GM19467 (cell line): ENCODE measurements around the gene HBG1.
"Not testable (repeated sequence)": the region's sequence is repeated elsewhere in the genome, so short reads cannot be mapped to it uniquely, and the experiment has no call there.

ENCODE experiments used
- ATAC-seq: cut with Tn5 transposase; IDR thresholded peaks from one replicate; pipeline ENCODE4 v1.9.1; 2021; ENCODE audit warnings: mild to moderate bottlenecking, moderate library complexity; ENCODE audit not compliant: unreplicated experiment

Gene HBG1

GRCh38 chr11:5277807-5278382 lies 28.2 kb upstream of the HBG1 start:
- ATAC-seq = no peak

GRCh38 chr11:5276697-5277096 lies 27.0 kb upstream of the HBG1 start:
- no peak for ATAC-seq

GRCh38 chr11:5275369-5276110 lies 25.9 kb upstream of the HBG1 start:
- ATAC-seq = no peak

- no peak for ATAC-seq
Measured at GRCh38 chr11:5274395-5274794, 24.7 kb upstream of the HBG1 start.

GRCh38 chr11:5272395-5273017 lies 22.8 kb upstream of the HBG1 start:
- ATAC-seq = no peak

- ATAC-seq = no peak
Measured at GRCh38 chr11:5269715-5270147, 20.1 kb upstream of the HBG1 start, which contains the start of gene HBE1. Gene HBE1, minus strand, starts transcription at chr11:5269945. Its CDS starts 55 bp downstream, at chr11:5269890.

GRCh38 chr11:5267033-5267563 lies 17.4 kb upstream of the HBG1 start:
- no peak for ATAC-seq

GRCh38 chr11:5266609-5267008 lies 17.0 kb upstream of the HBG1 start:
- no peak for ATAC-seq

- no peak for ATAC-seq
Measured at GRCh38 chr11:5265832-5266231, 16.2 kb upstream of the HBG1 start.

- ATAC-seq = no peak
Measured at GRCh38 chr11:5258543-5259262, 9.0 kb upstream of the HBG1 start.

- ATAC-seq = no peak
Measured at GRCh38 chr11:5257296-5257695, 7.6 kb upstream of the HBG1 start.

- ATAC-seq = not testable (repeated sequence)
Measured at GRCh38 chr11:5254646-5255413, 5.2 kb upstream of the HBG1 start, which contains the start of gene HBG2. Gene HBG2, minus strand, starts transcription at chr11:5254781. Its CDS starts 53 bp downstream, at chr11:5254728.

GRCh38 chr11:5254023-5254422 lies 4.4 kb upstream of the HBG1 start:
- not testable (repeated sequence) for ATAC-seq

- ATAC-seq = not testable (repeated sequence)
Measured at GRCh38 chr11:5253440-5253839, 3.8 kb upstream of the HBG1 start.

GRCh38 chr11:5252919-5253265 lies 3.2 kb upstream of the HBG1 start:
- no peak for ATAC-seq

GRCh38 chr11:5252192-5252918 lies 2.7 kb upstream of the HBG1 start:
- ATAC-seq = no peak

- ATAC-seq = no peak
Measured at GRCh38 chr11:5251746-5252145, 2.1 kb upstream of the HBG1 start.

GRCh38 chr11:5250543-5251204 lies 1.0 kb upstream of the HBG1 start:
- no peak for ATAC-seq

- not testable (repeated sequence) for ATAC-seq
Measured at GRCh38 chr11:5248498-5248897, 1.2 kb downstream of the HBG1 start.
